ENCODE data around the gene ISCU.

The ISCU gene

DNA sequence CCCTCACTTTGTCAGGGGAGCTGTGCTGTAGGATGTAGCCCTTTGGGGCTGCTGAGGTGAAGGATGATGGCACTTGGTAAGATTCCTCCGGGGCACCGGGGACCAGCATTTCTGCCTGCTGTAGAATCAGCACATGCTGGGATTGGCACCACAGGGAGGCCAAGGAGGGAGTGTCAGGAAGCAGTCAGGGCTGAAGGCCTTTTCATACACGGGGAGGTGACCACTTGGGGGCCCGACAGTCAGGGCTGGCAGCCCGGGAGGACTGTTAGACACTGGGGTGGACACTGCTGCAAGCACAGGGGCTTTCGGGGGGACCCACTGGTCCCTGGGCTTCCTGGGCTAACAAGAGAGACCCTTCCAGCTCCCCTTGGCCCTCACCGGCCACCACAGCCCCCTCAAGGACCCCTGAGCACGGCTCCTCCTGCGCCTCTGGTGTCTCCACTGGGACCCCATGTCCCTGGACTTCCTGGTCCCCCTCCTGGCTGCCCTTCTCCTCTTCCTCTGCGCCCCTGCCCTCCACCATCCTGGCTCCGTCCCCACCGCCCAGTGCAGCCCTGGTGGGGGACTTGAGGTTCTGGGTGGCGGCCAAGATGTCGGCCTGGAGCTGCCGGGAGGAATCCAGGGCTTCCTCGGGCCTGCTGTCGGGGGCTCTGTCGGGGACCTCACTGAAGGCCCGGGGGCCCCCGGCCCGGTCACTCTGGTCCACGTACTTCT is 29.0 kb downstream of the ISCU start:
- no peak for DNase-seq

DNA sequence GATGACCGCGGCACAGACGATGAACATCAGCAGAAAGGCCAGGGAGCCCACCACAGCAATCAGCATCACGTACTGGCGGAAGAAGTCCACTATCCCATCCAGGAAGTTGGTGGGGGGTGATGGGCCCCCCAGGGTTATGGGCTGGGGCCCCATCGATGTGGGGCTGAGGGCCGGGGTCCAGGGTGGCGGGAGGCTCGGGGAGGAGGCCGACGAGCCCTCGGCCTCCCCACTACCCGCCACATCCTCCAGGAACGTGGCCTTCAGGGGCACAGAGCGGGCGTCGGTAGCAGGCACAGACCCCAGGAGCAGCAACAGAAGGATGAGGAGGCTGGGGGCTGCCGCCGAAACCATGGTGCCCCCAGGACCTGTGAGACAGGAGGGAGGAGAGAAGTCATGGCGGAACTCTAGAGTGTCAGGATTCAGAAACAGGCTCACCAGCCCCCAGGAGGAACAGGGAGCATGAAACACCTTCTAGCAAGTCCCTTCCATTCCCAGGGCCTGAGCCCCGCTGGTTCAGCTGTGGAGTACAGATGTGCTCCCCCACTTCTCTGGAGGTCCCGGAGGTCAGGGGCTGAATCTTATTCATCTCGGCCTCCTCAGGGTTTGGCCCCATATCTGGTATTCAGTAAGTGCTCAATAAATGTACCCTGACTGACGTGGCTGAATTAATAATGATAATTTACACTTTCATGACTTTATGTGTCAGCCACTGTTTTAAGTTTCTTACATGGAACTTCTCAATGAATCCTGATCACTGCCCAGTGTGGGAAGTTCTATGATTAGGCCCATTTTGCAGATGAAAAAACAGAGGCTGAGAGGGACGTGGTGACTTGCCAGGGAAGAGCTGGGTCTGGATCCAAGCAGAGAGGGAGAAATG is 29.9 kb downstream of the ISCU start:
- no peak for DNase-seq

DNA sequence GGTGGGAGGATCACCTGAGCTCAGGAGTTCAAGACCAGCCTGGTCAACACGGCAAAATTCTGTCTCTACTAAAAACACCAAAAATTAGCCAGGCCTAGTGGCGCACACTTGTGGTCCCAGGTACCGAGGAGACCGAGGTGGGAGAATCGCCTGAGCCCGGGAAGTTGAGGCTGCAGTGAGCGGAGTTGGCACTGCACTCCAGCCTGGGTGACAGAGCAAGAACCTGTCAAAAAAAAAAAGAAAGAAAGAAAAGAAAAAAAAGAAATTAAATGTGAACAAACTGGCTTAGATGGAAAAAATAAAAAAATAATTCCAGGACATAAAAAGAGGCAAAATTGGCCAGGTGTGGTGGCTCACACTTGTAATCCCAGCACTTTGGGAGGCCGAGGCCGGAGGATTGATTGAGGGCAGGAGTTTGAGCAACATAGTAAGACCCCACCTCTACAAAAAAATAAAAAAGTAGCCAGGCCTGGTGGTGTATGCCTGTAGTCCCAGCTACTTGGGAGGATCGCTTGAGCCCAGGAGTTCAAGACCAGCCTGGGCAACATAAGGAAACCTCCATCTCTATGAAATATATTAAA is 32.0 kb downstream of the ISCU start:
- DNase-seq, result no peak

DNA sequence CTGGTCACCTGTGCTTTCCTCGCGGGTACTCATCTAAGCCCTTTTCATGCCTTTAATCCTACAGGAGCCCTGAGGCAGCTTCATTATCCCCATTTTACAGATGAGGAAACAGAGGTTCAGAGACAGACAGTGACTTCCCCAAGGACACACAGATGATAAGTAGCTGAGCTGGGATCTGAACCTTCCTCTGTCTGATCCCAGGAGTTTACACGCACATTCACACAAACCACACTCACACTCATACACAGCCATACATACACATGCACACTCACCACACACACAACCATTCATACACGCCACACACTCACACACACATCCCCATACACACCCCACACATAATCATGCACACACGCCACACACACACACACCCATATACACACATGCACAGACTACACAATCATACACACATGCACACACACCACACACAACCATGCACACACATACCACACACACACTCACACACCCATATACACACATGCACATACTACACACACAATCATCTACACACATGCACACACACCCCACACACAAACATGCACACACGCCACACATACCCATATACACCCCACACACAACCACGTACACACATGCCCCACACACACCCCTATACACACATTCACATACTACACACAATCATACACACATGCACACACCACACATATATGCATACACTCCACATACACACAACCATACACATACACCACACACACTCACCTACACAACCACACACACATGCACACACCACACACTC is 32.7 kb downstream of the ISCU start:
- DNase-seq, result no peak

DNA sequence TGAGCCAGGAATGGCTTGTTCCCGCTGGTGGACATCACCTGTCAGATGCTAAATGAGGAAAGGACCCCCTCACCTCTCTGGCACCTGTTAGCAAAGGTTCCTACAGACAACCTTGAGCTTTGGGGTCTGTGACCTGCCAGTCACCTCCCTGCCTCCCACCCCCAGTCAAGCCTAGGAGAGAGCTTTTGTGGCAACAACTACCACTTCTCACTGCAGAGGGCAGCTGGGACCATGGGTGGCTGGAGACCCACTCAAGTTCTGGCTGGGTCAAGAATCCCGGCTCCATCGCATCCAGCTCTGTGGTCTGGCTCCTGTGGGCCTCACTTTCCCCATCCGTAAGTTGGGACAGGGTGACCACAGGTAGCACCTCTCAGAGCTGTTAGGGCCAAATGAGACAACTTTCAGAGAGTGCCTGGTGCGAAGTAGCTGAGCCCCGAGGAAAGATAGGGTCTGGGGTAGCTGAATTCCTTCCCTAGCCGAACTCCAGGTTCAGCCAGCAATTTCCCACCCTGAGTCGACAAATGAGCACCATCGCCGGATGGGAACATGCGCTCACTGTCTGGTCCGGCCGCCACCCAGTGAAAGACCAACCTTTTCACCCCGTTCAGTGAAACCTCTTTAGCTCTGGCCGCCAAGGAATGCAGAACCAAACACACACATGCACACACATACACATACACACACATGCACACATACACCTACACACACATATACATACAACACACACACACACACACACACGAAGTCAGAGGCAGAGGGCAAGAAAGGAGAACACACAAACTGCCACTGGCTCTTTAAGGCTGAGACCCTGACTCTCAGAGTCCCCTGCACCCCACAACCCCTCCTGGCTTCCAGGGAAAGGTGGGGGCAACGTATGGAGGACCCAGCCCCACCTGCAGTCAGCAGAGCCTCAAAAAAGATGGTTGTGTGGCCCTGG is 33.6 kb downstream of the ISCU start:
- DNase-seq, result no peak

DNA sequence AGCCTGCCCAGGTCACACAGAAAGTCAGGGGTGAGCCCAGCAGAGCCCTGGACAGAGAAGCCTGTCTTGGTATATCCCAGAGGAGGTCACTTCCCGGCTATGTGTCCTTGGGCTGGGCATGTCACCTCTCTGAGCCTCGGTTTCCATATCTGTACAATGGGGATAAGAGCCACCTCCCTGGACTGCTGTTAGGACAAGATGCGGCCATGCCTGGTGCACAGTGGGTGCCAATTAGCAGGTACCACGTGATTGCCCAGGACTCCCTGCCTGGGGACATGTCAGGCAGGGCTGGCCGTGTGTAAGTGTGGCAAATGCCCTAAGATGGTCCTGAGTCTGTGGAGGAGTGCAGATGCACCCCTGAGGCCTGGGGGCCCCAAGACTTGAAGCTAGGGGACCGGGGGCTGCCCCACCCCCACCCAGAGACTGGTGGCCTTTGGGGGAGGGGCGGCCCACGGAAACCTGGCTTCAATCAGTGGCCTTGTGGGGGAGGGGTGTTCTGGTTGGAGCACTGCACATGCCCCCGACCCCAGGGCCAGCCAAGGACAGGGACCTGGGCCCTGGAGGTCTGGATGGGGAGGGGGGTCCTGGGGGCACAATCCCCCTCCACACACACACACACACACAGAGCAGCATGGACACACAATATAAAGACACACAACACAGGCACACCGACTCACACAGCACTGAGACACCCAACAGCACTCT is 34.6 kb downstream of the ISCU start:
- DNase-seq, result no peak

DNA sequence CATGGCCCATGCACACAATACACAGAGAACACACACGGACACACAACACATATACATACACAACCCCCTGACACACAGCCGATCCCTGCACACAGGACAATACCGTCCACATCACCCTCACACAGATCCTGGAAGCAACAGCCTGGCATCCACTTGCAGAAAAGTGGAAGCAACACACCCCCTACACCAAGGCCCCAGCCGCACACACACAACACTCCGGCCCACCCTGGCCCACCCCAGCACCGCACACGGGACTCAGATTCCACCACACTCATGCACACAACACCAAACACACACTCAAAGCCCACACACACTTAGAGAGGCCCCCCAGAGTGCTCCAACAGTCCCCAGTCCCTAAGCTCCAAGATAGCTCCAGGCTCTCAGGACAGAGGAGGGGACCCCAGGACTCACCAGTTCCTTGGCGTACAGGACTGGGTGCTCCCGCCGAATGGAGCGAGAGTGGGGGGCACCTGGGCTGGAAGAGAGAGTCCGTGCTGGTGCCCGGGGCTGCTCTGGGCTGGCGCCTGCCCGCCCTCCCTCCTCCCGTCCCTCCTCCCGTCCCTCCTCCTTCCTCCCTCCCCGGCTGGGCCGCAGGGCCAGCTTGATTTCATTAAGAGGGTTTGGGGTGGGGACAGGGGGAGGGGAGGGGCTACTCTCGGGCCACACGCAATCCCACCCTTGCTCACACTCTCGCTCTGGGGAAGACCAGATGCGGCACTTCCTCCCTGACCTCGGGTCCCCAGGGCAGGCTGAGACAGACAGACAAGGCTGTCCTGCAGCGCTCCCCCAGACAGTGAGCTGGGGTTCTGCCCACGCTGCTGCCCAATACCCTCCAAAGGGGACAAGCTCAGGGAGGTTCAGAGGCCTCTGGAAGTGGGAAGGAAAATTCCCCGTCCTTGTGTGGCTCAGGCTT is 35.4 kb downstream of the ISCU start, which contains the start of gene TMEM119:
Gene TMEM119 (minus strand): TSS at position 526 of the 913 bp plus-strand sequence. CDS start 5,701 bp downstream, outside the sequence.
- DNase-seq, result no peak

DNA sequence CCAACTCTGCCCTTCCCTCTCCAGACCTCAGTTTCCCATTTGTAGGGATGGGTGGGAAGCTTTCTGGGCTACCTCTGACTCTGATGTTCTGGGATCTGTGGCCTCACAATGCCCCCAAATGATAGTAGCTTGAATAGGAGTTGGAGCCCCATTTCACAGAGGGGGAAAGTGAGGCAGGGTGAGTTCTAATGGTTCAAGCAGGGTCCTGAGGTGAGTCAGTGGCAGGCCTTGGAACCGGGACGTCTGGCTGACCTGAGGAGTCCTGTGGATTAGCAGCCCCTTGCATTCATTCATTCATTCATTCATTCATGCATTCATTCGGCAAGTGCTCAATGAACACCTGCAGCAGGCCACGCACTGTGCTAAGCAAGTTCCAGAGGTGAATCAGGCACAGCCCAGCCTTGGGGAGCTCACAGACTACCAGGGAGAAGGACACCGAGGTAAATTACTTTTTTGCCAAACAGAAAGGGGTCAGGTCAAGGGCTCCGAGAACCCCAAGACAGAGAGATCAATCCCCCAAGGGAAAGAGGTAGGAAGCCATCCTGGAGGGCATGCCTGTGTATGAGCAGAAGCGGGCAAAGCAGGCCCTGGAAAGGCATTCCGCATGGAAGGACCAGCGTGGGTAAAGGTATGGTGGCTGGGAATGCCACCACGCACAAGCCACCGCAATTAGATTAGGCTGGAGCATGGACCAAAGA is 36.3 kb downstream of the ISCU start:
- DNase-seq, result no peak

DNA sequence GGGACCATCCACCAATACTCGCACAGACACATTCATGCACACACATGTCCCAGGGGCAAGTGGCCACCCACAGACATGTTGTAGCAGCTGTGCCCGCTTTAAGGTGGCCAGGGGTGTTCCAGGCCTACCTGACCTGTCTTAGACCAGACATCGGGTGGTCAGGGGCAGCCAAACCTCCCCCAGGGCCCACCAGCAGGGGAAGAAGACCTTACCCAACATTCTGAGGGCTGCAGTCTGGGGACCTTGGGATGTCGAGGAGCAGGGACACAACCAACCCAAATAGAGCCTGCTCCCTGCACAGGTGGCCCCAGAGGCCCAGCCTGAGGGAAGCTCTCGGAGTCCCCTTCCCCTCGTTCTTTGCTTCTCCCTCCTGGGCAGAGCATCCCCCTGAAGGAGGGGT is 37.1 kb downstream of the ISCU start:
- DNase-seq, result no peak

DNA sequence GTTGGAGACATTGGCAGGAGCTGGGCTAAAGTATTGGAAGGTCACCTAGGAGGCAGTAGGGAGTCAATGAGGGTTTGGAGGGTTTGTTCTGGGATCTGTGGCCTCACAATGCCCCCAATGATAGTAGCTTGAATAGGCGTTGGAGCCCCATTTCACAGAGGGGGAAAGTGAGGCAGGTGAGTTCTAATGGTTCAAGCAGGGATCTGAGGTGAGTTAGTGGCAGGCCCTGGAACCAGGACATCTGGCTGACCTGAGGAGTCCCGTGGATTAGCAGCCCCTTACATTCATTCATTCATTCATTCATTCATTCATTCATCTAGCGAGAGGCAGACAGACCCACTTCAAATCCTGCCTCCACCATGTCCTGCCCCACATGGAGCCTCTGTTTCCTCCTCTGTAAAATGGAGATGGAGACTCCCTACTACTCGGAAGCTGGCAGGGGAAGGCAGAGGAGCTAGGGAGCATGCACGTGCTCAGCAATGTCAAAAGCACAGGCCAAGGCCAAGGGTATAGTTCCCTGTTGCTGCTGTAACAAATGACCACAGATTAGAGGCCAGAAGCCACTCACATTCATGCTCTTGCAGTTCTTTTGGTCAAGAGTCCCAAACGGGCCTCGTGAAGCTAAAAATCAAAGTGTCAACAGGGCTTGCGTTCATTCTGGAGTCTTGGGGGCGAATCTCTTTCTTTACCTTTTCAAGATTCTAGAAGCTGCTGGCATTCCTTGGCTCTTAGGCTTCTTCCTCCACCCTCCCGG is 37.7 kb downstream of the ISCU start:
- DNase-seq, result no peak

DNA sequence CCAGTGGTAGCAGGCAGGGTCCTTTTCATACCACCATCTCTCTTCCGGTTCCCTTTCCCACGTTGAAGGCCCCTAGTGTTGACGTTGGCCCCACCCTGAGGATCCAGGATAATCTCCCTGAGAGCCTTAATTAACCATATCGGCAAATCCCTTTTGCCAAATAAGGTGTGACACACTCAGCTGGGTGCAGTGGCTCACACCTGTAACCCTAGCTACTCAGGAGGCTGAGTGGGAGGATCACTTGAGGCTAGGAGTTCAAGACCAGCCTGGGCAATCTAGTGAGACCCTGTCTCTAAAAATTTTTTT is 38.3 kb downstream of the ISCU start:
- no peak for DNase-seq

DNA sequence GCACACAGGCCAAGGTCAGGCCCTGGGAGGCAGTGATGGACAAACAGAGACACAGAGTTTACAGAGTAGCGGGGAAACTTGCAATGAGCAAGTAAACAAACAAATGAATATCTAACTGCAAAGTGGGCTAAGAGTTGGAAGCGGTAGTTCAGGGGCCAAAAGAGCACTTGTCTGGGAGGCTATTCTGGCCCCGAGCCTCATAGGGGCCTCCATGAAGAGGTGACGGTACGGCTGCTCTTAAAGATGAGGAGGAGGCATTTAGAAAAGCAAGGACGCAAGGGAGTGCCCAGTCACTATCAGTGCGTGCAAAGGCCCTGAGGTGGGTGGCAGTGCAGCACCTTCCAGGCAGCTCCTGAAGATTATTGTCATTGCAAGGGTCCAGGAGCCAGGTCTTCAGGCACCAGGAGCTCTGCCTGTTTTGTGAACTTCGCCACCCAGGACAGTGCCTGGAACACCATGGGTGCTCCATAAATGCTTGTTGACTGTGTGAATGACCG is 39.9 kb downstream of the ISCU start:
- DNase-seq, result no peak

DNA sequence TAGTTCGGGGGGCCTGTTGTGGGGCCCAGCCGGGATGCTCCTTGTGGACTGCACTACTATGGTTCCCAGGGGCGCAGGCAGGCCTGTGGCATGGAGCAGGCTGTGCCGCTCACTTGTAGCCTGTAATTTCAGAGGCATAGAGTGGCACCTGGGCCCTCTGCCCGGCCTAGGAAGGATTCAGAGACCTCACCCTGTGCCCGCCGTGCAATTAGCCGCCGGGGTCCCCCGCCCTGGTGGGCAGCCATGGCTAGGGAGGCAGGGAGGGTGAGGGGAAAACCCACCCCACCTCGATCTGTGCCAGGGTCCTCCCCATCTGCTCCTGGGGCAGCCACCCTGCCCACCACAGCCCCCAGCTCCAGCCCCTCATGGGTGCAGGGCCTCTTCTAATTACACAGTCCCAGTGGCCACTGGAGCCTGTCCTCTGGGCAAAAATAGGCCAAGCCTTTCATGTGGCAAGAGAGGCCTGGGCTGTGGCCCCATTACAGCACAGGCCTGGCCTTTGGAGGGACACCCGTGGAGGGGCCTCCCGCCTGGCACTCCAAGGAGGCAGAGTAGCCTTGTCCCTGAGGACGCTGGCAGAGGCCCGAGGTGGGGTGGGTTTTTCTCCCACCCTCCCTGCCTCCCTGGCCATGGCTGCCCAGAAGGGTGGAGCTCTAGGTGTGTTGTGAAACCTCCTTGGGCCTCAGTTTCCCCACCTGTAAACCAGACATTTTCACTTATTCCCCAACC is 40.7 kb downstream of the ISCU start:
- no peak for DNase-seq

DNA sequence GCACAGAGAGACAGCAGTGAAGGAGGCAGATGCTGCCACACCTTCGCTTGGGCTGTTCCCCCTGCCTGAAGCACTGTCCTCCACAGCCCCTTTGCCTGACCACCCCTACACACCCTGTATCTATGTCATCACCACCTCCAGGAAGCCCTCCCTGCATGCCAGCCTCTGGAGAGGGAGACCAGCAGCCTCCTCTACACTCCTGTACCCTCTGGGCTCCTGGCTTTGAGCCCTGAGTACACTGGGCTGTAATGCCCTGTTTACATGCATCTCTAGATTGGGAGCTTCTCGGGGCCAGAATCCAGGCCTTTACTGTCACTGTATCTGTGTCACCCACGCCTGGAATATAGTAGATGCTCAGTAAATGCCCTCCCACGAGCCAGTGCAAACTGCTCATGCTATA is 41.3 kb downstream of the ISCU start:
- no peak for DNase-seq

DNA sequence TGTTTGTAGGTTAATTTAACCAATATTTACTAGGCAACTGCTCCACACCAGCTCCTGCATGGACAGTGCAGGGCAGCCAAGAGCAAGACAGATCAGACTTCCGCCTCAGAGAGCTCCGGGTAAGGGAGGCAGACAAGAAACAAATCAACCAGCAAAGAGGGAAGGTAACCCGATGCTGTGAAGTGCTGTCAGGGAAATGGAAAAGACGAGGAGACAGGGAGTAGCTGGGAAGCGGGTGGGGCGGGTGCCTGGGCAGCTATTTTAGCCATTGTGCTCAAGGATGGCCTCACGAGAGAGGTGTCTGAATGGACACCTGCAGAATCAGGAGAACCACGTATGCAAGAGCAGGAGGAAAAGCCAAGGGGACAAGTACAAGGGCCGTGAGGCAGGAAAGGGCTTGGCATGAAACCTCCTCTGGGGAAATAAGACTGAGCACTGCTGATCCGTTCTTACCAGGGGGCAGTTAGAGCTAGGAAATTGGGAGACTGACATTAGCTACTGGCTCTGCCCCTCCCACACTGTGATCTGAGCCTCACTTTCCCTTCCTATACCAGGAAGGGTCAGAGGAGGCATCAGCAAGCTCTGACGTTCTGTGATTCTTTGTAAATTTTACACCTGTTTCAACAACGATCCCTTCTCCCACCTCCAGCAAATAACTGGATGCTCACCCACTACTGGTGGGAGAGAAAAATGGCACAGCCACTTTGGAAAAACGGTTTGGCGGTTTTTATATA is 42.0 kb downstream of the ISCU start:
- no peak for DNase-seq

DNA sequence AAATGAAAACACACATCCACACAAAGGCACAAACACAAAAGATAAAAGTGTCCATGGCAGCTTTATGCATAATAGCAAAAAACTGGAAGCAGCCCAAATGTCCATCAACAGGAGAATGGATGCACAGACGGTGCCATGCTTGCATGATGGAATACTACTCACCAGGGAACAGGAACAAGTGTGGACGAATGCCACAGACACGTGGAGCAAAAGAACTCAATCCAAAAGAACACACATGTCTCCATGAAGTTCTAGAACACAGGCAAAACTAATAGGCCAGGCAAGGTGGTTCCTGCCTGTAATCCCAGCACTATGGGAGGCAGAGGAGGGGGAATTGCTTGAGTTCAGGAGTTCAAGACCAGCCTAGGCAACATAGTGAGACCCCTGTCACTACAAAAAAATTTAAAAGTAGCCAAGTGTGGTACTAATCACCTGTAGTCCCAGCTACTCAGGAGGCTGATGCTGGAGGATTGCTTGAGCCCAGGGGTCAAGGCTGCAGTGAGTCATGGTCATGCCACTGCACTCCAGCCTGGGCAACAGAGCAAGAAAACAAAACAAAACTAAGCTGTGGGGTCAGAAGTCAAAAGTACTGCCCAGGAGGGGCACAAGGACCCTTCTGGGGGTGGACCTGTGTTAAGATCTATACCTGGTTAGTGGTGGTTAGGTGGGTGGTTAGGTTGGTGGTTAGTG is 42.7 kb downstream of the ISCU start:
- no peak for DNase-seq
